ENCODE results near the gene SNTB2. TPM values are rescaled to one million over a fixed set of nuclear protein-coding genes. Genes with fewer than 3 reads are reported as not detected.
A peak's percentile ranks its signal among the peaks of the same experiment; 100 is the strongest.

SNTB2 gene
- total RNA-seq, 1 donor from 2014 or later: 69.3 TPM

DNA sequence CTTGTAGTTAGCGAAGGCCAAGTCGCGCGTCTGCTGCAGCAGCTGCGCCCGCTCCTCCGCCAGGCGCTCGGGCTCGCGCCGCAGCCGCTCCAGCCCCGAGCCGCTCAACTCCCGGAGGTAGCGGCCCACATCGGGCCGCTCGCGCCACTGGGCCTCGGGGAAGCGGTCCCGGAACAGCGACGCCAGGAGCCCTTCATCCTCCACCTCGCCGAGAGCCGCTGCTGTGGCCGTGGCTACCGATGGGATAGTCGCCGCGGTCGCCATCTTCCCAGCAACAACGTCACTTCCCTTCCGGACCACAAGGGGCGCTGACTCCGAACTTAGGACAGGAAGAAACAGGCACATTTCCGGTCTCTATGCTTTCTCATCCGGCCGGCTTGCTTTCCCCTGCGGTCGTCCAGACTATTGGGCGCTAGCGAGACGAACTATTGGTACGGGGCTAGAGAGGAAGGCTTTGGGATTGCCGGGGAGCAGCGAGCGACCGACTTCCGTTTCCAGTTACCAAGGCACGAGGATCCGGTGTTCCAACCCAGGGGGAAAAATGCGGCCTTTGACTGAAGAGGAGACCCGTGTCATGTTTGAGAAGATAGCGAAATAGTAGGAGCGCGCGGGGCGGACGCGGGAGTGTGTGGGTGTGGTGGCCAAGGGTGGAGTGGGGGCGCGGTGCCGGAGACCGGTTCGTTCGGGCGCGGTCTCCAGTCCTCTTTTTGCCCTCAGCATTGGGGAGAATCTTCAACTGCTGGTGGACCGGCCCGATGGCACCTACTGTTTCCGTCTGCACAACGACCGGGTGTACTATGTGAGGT, 152.5 kb downstream of the SNTB2 start, which contains the start of the genes COG8 and NIP7:
Gene COG8, minus strand, starts transcription at position 276 of the 806 bp plus-strand sequence. Its CDS starts 12 bp downstream, at position 264.
Gene NIP7, plus strand, starts transcription at position 484 of the 806 bp plus-strand sequence. Its CDS starts 58 bp downstream, at position 542.
- peak; percentile 97 to 98 for DNase-seq (ENCODE audit: low read depth in 2 of 2)

DNA sequence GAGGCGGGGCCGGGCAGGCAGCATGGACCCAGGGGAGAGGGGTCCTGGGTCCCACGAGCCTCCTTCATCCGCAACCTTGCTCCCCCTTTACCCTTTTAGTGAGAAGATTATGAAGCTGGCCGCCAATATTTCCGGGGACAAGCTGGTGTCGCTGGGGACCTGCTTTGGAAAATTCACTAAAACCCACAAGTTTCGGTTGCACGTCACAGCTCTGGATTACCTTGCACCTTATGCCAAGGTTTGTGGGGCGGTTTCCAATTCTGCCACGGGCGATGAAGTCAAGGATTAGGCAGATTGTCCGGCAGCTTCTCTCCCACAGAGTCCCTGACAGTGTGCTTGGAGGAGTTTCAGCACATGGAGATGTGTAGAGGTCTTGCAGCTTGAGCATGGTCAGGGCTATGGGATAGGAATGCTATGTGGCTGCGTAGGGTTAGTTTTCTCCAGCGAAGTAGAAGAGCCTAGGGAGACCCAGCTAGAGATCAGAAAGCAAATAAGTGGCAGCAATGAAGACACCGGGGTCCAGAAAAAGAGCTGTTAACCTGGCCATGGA, 153.2 kb downstream of the SNTB2 start:
- DNase-seq (ENCODE audit: low read depth in 2 of 2): peak in 1 of 2 donors; percentile 9

DNA sequence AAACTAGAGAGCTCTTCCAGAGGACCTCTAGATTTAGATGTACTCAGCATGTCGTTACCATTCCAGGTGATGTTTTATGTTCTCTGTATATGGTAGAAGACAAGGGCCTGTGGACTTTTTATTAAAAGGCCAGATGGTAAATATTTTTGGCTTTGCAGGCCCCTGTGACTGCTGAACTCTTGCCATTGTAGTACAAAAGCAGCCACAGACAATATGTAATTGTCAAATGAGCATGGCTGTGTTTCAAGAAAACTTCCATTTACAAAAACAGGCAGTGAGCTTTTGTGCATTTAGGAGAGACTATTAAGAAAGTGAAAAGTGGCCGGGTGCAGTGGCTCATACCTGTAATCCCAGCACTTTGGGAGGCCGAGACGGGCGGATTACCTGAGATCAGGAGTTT, 157.2 kb downstream of the SNTB2 start:
- no peak for DNase-seq (ENCODE audit: low read depth in 2 of 2)

DNA sequence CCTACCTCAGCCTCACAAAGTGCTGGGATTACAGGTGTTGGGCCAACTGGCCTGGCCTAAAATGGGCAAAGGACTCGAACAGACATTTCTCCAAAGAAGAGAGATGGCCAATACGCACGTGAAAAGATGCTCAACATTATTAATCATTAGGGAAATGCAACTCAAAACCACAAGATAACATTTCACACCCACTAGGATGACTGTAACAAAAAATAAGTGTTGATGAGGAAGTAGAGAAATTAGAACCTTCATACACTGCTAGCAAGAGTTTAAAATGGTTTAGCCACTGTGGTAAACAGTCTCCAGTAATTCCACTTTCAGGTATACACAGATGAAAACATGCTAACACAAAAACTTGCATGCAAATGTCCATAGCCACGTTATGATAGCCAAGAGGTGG, 159.0 kb downstream of the SNTB2 start:
- no peak for DNase-seq (ENCODE audit: low read depth in 2 of 2)

DNA sequence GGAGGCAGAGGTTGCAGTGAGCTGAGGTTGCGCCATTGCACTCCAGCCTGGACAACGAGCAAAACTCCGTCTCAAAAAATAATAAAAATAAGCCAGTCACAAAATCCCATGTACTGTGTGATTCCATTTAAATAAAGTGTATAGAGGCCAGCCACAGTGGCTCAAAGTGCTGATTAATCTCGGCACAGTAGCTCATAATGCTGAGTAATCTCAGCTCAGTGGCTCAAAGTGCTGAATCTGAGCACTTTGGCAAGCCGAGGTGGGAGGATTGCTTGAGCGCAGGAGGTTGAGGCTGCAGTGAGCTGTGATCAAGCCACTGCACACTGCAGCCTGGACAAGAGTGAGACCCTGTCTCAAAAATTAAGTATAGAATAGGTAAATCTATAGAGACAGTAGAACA, 159.7 kb downstream of the SNTB2 start:
- no peak for DNase-seq (ENCODE audit: low read depth in 2 of 2)

DNA sequence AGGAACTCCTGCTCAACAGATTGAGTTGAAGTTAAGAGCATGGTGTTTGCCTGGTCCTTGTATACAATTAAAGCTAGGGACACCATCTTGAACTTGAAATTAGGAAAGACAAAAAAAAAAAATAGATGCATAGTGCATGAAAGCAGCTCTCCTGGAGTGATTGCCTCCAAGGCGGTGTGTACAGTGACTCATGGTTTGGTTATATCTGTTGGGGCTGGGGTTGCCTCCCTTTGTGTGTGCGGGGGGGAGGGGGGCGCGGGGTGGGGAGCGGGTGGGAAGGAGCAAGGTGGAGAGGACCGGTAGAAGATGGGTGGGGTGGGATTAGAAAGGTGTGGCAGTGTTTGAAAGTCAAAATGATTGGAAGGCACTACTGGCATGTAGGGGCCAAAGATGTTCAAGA, 161.3 kb downstream of the SNTB2 start:
- DNase-seq (ENCODE audit: low read depth in 2 of 2): no peak

DNA sequence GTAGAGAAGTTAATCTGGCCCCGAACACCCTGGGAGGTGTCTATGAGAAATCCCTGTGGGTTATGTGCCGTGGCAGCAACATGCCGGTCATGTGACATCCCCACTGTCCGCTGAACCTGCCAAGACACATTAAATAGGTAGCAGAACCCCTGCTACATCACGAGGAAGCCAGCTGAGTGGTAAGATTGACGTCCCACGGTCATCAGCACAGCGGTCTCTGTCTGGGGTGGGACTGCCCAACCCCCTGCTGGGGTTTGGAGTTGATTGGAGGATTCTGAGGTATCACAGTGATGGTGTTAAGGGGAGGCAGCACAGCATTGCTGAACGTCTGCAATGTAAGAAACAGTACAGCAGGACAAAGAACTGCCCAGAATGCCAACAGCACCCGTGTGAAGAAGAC, 162.6 kb downstream of the SNTB2 start:
- DNase-seq (ENCODE audit: low read depth in 2 of 2): no peak

DNA sequence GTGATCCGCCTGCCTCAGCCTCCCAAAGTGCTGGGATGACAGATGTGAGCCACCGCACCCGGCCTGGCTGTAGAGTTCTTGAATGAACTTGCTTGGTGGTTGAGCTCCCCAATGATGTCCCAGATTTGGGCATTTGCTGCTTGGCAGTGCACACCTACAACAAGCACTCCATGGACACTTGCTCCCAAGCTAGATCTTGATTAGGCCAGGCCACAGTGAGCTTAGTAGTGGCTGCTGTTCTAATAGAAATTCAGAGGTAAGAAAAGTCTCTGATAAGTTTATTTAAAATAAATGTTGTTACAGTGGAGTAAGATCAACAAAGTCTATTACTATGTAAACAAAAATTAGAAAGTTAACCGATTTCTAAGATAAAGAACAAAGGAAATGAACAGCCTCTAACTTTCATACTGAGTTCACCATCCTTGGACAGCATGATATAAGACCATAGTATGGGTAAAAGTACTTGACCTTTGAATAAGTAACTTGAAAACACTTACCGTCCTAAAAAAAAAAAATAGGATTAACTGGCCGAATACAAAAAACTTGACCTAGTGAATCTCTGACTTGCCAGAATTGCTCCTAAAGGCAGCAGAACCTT, 163.7 kb downstream of the SNTB2 start:
- no peak for DNase-seq (ENCODE audit: low read depth in 2 of 2)

DNA sequence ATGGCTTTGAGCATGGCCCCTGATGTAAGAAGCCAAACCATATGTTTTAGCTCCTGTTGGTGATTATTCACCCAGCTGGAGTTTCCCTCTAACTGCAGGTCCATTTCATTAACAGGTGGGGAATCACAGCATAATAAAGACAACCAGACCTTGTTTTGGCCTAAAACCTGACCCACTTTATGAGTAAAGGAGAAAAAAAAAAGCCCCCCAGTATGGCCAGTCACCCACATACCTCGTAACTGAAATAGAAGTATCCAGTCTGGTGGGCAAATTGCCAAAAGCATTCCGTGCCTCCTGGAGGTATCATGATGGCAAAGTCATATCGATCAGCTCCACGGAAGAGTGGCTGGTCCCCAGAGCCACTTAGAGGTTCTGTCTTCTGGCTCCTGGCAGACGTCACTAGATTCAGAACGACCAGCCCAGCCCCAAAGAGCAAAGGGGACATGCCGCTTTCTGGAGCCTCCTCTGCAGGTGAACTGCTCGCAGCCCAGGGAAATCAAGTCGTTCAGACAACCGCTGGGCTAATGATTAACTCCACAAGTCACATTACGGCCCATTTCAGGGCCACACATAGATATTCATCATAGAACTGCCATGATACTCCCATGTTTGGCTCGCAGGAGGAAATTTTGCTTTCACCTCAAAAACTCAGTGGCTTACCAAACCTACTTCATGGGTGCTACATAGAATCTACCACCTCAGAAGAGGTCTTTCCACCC, 164.5 kb downstream of the SNTB2 start, which contains the start of gene TMED6:
Gene TMED6, minus strand, starts transcription at position 478 of the 719 bp plus-strand sequence. Its CDS starts 33 bp downstream, at position 445.
- no peak for DNase-seq (ENCODE audit: low read depth in 2 of 2)

Other genes with a start within 250 kb of the SNTB2 start
- gene HAS3, start 81.5 kb upstream of the SNTB2 start, total RNA-seq: 1.0 and 7.6 TPM in 2 replicates
- gene CHTF8, start 54.6 kb upstream of the SNTB2 start, total RNA-seq: 60.8 and 85.3 TPM in 2 replicates
- gene UTP4, start 54.5 kb upstream of the SNTB2 start, total RNA-seq: 10.7 and 19.1 TPM in 2 replicates
- gene VPS4A, start 124.2 kb downstream of the SNTB2 start, total RNA-seq: 27.3 and 31.1 TPM in 2 replicates
- gene PDF, start 143.4 kb downstream of the SNTB2 start, total RNA-seq: 10.1 and 13.4 TPM in 2 replicates
- 17.7 and 29.5 TPM in 2 replicates for gene COG8, start 152.4 kb downstream of the SNTB2 start, total RNA-seq
- gene NIP7, start 152.6 kb downstream of the SNTB2 start, total RNA-seq: 22.7 and 23.0 TPM in 2 replicates
- not detected in 2 replicates for gene TMED6, start 164.6 kb downstream of the SNTB2 start, total RNA-seq
- gene TERF2, start 198.8 kb downstream of the SNTB2 start, total RNA-seq: 9.2 and 13.1 TPM in 2 replicates
- gene CYB5B, start 237.5 kb downstream of the SNTB2 start, total RNA-seq: 92.6 and 105 TPM in 2 replicates